ENCODE results near the gene C13orf46.

DNA sequence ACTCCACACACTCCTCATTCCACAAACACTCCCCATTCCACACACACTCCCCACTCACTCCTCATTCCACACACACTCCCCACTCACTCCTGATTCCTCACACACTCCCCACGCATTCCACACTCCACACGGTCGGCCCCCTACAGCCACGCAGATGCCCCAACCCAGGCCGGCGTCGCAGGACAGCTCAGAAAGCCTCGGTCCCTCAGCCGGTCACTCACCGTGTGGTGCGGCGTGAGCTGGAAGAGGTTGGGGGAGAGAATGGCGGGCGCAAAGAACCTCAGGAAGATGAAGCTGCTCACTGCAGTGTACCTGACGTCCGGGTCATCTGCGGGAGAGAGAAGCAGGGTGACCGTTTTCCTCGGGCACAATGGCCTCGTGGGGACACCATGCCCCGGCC, 39.0 kb upstream of the C13orf46 start:
- TF ChIP-seq, protein P1, sequence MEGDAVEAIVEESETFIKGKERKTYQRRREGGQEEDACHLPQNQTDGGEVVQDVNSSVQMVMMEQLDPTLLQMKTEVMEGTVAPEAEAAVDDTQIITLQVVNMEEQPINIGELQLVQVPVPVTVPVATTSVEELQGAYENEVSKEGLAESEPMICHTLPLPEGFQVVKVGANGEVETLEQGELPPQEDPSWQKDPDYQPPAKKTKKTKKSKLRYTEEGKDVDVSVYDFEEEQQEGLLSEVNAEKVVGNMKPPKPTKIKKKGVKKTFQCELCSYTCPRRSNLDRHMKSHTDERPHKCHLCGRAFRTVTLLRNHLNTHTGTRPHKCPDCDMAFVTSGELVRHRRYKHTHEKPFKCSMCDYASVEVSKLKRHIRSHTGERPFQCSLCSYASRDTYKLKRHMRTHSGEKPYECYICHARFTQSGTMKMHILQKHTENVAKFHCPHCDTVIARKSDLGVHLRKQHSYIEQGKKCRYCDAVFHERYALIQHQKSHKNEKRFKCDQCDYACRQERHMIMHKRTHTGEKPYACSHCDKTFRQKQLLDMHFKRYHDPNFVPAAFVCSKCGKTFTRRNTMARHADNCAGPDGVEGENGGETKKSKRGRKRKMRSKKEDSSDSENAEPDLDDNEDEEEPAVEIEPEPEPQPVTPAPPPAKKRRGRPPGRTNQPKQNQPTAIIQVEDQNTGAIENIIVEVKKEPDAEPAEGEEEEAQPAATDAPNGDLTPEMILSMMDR (IDR thresholded peaks at IDR 0.05) = no peak
- no peak for TF ChIP-seq EZH2 (IDR thresholded peaks at IDR 0.05; ENCODE audit: borderline replicate concordance, insufficient read depth, low read depth, low read length, poor library complexity, severe bottlenecking)

All from B cell (primary cell).